KG1 (cell line): ENCODE data around the gene PNRC2.
"Not testable (repeated sequence)": the region's sequence is repeated elsewhere in the genome, so short reads cannot be mapped to it uniquely, and the experiment has no call there.

Source experiments
- DNase-seq: peaks from one replicate; lab custom pipeline; 2025; lab: John Stamatoyannopoulos, UW

Gene PNRC2

GRCh38 chr1:23992011-23992410 is 32.4 kb downstream of the PNRC2 start:
- DNase-seq: not testable (repeated sequence)

- no peak for DNase-seq
Observed at GRCh38 chr1:23995431-23995837, 35.8 kb downstream of the PNRC2 start.

- no peak for DNase-seq
Observed at GRCh38 chr1:23996700-23997229, 37.1 kb downstream of the PNRC2 start.

- DNase-seq: no peak
Observed at GRCh38 chr1:23997812-23998211, 38.2 kb downstream of the PNRC2 start.

- DNase-seq: no peak
Observed at GRCh38 chr1:23999156-23999671, 39.6 kb downstream of the PNRC2 start.

GRCh38 chr1:24002695-24003094 is 43.1 kb downstream of the PNRC2 start:
- no peak for DNase-seq

- DNase-seq: no peak
Observed at GRCh38 chr1:24003331-24003972, 43.8 kb downstream of the PNRC2 start.

GRCh38 chr1:24004132-24004531 is 44.5 kb downstream of the PNRC2 start:
- no peak for DNase-seq

GRCh38 chr1:24005163-24005562 is 45.5 kb downstream of the PNRC2 start:
- no peak for DNase-seq

GRCh38 chr1:24007079-24007478 is 47.5 kb downstream of the PNRC2 start:
- DNase-seq: no peak

GRCh38 chr1:24008574-24009184 is 49.1 kb downstream of the PNRC2 start:
- not testable (repeated sequence) for DNase-seq

- no peak for DNase-seq
Observed at GRCh38 chr1:24009406-24009805, 49.8 kb downstream of the PNRC2 start.

- no peak for DNase-seq
Observed at GRCh38 chr1:24010650-24011049, 51.0 kb downstream of the PNRC2 start.

GRCh38 chr1:24012878-24013277 is 53.2 kb downstream of the PNRC2 start:
- DNase-seq: not testable (repeated sequence)
